HG02885 (cell line): Measurements from ENCODE around the gene EVPL.
"Not testable (repeated sequence)": the region's sequence is repeated elsewhere in the genome, so short reads cannot be mapped to it uniquely, and the experiment has no call there.

Source experiments
- ATAC-seq: cut with Tn5 transposase; IDR thresholded peaks from one replicate; pipeline ENCODE4 v1.9.1; 2021; ENCODE audit warnings: mild to moderate bottlenecking; ENCODE audit not compliant: unreplicated experiment, poor library complexity

Gene EVPL

DNA sequence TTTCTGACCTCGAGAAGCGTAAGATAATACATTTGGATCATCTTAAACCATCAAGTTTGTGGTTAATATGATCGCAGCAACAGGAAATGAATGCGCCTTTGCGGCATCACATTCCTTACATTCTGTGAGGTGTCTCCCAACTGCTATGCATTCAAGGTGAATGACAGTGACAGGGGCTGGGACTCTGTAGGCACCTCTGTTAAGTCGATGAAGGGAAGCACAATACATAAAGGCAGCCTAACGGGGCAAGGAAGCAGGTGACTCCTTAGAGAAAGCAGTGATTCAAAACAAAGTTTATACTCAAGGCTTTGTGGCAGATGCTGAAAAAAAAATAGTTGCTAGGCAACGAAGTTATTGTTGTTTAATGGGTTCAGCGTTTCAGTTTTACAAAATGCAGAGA lies 21.6 kb upstream of the EVPL start:
- no peak for ATAC-seq

DNA sequence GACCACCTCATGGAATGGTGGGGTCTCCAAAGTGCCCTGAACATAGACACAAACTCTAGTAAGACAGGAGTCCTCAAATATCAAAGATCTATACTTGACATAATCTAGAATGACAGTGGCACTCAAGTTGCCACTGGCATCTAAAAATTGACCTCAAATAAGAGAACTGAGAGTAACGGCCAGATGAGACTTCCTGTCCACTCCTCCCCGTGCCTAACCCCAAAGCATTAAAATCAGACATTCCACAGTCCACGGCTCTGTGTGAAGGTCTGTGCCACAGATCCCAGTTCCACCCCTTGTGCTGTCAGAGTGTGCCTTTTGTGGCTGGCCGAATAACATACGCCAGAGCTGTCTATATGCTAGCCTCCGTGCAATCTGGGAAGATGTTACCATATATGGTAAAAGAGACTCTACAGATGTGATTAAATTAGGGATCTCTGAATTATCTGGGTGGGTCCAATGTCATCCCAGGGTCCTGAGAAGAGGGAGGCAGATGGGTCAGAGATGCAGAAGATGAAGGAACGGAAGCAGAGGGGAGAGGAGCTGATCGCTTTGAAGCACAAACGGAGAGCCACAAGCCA lies 21.0 kb upstream of the EVPL start:
- no peak for ATAC-seq

DNA sequence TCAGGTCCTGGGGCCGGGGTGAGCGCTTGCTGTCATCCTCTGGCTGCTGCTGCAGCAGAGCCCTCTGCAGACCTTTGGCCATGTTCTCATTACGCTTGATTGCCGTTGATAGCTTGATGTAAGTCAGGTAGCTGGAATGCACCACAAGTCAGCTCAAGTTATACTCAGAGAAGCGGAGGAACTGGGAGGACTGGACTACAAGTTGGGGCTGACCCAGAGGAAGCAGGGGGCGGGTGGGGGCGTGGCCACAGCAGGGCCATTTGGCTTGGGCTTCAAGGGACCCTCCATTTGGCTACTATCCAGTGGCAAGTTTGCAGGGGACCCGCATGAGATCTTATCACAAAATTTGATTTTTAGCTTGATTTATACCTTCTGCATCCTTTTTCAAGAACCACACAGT lies 19.0 kb upstream of the EVPL start:
- ATAC-seq, result no peak

DNA sequence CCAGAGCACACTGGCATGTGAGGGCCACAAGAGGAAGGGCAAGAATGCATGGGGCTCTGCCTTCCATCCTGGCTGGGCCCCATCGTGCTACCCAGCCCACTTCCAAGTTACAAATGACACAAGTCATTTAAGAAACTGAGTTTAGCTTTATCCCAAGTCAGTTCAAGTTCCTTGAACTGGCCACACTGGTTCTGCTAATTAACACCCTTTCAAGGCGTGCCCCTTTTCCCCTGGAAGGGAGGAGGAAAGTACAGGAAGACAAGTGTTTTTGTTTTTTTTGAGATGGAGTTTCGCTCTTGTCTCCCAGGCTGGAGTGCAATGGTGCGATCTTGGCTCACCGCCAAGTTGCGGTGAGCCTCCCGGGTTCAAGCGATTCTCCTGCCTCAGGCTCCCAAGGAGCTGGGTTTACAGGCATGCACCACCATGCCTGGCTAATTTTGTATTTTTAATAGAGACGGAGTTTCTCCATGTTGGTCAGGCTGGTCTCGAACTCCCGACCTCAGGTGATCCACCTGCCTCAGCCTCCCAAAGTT lies 17.4 kb upstream of the EVPL start:
- ATAC-seq, result not testable (repeated sequence)

DNA sequence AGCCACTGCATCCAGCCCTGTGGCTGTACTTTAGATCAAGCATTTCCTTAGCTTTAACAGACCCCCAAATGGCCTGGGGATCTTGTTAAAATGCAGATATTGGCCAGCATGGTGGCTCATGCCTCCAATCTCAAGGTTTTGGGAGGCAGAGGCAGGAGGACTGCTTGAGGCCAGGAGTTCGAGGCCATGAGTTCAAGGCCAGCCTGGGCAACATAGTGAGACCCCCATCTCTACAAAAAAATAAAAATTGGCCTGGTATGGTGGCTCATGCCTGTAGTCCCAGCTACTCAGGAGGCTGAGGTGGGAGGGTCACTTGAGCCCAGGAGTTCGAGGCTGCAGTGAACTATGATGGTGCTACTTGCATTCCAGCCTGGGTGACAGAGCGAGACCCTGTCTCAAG lies 15.8 kb upstream of the EVPL start:
- not testable (repeated sequence) for ATAC-seq

DNA sequence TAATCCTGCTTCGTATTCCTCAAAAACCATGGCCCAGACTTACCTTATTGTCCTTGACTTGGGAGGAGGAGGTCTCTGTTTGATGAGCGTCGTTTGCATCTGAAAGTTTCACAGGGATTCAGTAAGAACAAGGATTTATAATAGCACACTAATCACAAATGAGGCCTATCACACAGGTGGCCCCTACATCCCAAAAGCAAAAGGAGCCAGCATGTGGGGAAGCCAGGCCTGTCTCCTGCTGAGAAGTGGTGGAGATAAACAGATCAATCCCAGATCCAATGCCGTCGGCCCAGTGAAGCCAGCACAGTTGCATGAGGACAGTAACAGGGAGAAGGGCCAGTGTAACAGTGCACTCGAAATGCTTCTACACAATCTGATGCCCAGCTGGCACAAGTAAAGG lies 13.3 kb upstream of the EVPL start:
- no peak for ATAC-seq

DNA sequence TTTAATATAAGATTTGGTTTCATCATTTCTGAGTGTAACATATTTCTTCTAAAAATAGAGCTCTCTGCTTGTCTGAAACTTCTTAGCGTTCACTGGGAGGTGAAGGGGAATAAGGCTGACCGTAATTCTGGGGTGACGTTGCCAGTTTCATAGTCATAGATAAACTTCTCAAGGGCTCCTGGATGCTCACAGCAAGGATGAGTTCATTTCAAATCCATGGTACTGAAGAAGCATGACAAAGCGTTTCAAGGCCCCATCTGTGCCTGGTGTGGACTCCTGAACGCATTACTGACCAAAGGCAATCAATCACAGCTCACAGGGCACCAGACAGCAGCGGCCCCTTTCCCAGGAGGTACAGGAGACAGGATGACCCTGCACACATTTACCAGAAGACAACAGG lies 12.0 kb upstream of the EVPL start:
- ATAC-seq, result no peak

DNA sequence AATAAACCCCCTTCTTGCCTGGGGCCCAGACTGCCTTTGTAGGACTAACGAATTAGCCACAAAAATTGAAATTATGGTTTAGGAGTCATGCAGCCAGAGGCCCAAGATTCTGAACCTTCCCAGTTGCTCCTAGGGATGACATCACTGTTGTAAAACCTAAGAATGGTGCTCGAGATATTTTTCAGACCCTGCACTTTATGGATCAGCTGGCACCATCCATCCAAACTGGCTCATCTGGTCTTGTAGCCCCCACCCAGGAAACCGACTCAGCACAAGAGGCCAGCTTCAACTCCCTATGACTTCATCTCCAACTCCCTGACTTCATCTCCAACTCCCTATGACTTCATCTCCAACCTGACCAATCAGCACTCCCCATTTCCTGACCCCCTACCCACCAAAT lies 10.9 kb upstream of the EVPL start:
- no peak for ATAC-seq

DNA sequence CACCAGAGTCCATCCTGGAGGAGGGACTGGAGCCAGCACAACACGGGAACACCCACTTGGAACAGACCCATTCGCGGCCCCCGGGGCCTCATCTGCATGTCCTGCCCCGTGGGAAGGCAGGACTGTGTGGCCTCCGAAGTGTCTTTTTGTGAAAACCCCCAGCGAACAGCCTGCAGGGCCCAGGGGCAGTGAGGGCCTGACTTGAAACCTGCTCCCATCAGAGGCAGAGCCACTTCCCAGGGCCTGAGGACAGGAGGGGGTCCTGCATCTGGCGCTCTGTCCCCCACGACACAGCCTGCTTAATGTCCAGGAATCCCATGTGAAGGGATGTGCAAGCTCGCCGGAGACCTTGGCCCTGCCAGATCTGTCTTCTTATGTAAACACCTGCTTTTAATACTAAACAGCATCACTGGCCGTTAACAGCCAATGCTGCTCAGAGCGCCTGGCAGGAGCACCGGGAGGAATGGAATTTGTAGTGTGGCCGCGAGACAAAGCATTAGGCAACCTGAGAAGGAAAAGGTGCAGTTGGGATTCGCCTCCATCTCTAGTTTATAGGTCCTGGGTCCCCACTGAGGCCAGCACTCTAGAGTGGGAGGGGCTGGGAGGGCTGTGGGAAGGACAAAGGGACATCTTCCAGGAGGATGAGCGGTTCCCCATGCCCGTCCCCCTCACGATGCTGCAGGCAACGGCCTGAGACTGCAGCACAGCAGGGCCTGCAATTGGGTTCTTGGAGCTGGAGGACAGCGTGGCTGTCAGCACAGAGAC lies 9.6 kb upstream of the EVPL start:
- no peak for ATAC-seq

DNA sequence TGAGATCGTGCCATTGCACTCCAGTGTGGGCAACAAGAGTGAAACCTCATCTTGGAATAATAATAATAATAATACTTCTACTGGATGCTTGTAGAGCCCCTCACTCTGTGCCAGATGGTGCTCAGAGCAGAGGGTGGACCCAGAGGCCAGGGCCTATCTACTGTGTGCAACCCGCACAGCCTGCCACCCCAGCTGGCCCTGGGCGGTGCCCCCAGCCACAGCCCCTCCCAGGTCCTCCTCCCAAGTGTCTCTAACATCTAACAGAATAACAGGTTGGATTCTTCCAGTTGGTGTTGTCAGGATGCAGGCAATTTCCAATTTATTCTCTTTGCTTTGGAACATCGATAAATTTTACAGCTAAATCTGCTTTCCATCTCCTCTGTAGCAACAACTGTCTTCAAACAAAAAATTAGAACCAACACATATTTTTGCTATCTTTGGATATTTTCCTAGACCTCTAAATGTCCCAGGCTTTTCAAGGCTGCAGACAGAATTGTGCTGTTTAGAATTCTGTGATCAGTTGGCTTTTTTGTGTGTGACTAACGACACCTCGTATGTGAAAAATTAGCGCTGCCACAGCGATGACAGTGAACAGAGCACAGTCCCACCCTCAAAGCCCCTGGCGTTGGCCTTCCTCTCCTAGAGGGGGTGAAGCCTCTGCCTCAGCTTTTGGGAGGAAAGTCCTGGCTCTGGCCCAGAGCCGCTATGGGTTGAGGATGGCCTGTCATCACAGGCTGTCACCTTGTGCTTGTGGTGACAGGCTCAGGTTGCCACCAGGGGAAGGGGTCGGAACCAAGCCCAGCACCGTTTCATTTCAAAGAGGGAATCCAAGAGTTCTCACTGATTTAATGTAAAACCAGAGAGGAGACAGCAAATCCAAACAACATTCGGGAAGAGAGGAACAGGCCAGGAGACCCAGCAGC lies 7.6 kb upstream of the EVPL start:
- ATAC-seq, result no peak

DNA sequence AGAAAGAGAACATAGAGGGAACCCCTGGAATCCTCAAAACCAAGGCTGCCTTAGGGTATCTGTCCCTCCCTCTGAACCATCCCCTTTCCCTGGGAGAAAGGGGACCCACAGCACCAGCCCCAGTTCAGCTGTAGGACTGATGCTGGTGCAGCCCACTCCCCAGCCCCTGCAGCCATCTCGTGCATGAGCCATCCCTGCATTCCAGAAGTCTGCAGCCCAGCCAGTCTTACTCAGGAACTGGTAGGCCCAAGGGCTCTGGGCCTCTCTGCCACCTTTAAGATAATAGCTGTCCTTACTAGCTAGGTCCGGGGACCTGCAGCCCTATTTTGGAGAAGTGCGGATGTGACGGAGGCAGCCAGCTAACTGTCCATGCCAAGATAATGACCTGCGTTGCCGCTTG lies 6.0 kb upstream of the EVPL start:
- ATAC-seq, result no peak

DNA sequence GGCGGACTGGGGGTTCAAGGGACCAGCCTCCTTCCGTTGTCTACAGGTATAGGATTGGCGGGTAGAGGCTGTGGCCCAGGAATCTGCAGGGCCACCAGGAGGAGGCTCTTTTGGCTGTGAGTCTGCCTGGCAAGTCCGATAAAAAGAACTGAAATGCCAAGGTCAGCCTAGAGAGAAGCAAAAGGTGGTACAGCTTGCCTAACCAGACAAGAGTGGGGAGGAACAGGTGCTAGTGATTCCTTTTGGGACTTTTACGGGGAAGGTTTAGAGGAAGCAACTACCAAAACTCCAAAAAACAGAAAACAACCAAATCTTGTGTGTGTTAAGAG lies 5.6 kb upstream of the EVPL start:
- ATAC-seq, result no peak

DNA sequence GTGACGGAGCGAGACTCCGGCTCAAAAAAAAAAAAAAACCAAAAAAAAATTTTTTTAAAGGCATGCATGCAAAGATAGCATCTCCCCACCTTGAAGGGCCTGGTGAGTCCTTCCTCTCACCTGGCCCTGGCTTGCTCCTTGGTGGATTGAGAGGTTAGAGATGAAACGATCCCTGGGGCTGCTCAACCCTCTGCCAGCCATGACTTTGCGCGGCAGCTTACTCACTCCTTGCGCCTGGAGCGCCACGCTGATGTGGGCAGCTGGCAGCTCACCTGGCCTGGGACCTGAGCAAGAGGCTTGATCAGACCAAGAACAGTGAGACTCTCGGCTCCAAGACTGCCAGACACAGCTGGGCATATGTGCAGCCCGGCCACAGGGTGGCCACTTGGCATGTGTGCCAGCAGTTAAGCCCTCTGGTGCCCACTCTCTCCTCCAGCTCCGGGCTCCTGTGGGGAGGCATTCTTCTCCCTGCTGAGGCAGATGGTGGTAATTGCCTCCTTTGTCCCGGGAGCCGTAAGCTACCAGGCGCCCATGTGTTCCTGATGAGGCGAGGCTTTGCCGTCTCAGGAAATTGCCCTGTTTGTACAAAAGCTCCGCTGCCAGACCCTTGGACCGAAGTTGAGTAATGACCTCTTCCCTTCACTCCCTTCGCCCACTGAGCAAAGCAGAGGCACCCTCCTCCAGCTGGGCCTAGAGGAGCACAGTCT lies 5.1 kb upstream of the EVPL start:
- ATAC-seq, result no peak

DNA sequence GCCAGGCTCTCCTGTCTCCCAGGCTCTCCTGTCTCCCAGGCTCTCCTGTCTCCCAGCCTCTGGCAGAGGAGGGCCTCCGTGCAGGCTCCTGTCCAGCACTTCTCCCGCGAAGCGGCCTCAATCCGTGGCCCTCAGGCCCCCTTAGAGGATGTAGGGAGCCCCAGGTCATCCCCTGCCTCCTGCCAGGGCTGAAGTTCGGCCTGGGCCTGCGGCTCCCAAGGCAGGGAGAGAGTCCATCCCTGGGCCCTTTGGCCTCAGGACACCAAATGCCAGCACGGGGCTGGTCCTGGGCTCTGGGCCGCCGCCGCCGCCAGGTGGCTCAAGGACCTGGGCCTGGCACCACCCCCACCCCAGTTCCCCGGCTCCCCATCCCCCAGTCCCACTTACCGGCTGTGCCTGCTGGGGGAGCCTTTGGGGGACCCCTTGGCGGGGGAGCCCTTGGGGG lies 370 bp downstream of the EVPL start:
- ATAC-seq, result no peak

DNA sequence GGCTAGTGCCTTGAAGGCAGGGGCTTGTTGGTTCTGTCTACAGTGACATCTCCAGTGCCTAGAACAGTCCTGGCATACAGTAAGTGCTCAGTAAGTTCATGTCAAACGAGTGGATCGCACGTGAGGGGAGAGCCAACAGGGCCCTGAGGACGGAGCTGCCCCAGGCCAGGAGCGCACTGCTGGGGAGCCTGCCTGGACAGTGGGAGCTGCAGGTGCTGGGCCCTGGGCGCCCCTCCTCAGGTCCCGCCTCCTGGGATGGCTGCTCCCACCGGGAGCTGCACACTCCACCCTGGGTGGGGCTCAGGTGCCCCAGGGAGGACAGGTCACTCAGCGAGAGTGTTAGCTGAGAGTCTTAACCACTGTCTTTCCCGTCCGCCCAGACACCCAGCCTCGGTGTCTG lies 1.8 kb downstream of the EVPL start:
- no peak for ATAC-seq

DNA sequence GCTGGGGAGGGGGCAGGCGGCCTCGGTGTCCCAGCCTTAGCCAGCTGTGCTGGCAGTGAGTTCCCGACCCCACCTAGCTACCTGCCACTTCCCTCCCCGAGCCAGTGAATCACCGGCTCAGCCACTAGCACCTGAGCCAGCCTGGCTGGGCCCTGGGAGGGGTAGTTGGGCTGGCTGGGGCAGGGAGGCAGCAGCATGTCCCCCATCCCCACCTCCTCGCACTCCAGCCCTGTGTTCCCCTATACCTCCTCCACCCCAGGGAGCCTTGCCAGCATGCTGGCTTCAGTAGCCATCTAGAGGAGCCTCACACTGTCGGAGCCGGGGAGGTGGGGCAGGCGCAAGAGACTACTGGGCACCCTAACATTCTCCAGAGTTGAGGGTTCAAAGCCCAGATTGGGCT lies 2.8 kb downstream of the EVPL start:
- no peak for ATAC-seq

DNA sequence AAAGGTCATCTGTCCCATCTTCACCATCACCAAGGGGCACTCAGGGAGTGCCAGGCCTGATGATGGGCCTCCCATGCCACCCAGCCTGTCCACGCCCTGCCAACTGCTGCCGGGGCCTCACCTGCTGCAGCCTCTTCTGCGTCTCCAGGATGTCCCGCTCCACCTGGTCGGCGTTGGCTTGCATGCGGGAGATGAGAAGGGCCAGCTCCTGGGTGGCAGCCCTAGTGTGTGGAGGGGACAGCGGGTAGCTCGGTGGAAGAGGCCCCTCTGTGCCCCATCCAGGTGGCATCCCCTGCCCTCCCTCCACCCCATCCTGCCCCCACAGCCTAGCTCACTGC lies 3.2 kb downstream of the EVPL start:
- ATAC-seq, result no peak

DNA sequence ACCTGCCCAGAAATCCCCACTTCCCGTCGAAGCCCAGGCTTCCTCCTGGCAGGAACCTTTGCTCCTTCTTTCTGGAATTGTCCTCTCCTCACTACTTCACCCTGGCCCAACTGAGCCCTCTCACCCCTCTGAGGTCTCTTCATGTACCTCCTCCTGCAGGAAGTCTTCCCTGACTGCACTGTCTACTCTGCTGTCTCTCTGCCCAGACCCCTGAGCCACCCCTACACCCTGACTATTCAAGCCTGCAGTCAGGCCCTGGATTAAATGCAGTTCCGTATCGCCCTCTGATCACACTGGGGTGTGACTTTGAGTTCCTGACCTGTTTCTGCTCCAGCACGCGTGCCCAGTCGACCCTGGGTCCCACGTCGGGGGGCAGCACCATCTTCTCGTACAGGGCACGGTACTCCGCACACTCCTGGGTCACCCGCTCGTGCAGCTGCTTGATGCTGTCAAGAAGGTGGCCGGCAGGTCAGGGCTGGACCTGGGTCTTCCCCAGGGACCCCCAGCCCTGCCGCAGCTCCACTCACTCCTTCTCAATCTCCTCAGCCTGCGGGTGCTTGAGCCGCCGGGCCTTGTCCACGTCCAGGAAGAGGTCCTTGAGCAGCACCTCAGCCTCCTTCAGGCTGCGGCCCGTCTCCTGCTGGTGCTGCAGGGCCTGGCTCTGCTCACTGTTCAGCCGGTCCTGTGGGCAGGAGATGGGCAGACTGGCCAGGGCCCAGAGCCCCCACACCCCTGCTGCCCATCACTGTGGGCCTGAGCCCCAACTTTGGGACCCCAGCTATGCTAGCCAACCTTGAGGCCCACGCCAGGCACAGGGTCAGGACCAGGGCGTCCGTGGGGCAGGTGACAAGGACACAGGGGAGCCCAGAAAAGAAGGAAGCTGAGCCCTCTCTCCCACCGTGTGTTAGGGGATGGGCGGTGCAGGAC lies 3.9 kb downstream of the EVPL start:
- ATAC-seq, result no peak

DNA sequence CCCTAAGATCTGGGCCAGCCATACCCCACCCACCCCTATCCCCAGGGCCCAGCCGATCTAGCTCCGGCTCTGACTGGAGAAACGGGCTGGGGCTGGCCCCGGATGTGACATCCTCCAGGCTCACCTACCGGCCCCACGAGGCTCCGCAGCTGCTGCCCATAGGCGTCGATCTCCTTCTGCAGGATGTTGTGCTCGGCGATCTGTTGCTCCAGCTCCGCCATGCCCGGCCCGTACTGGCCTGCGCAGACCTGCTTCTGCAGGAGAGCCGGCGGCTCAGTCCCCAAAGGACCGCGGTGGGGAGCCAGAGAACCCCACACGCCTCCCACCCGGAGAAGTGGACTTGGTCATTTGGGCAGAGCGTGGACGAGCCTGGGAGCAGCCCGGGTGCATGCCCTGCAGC lies 4.8 kb downstream of the EVPL start:
- ATAC-seq, result no peak
